Measurements from ENCODE around the gene SLIT2. TPM values are rescaled to one million over a fixed set of nuclear protein-coding genes. Genes with fewer than 3 reads are reported as not detected.

The SLIT2 gene
- total RNA-seq, 3 donors from 2014 or later (not counting 1 experiment from before 2014, with no cell fraction given) = not detected

GRCh38 chr4:20288846-20289512, 37.3 kb downstream of the SLIT2 start:
- H3K27me3 ChIP-seq (ENCODE audit: control insufficient read depth, insufficient read depth, low read length) = no peaks in the 10 kb centered on the region
- H3K9me3 Mint-ChIP-seq = peaks cover 5 to 7% of the 10 kb centered on the region in 2 donors
- DNase-seq = no peak
- intact Hi-C loops (cut with micrococcal nuclease) = no loop called here
- no peaks in the 10 kb centered on the region for H3K27me3 Mint-ChIP-seq (ENCODE audit: low read depth in 2 of 2)
- no peak for TF ChIP-seq CTCF (IDR thresholded peaks at IDR 0.05)
- no peaks in the 10 kb centered on the region for H3K36me3 ChIP-seq (ENCODE audit: control insufficient read depth, insufficient read depth, low read length)
- no peak for ATAC-seq
- H3K27ac ChIP-seq (ENCODE audit: low read length) = no peak overlapping the region
- 71% methylated on average over 1 of the region's 2 CpGs for WGBS (ENCODE audit: insufficient coverage)
- H3K36me3 Mint-ChIP-seq = no peaks in the 10 kb centered on the region
- H3K4me3 Mint-ChIP-seq = no peak overlapping the region
- H3K4me1 ChIP-seq (ENCODE audit: control insufficient read depth, insufficient read depth, low read length) = no peaks in the 10 kb centered on the region
- no peak overlapping the region for H3K27ac Mint-ChIP-seq
- H3K4me3 ChIP-seq (ENCODE audit: low read length) = no peak overlapping the region
- H3K9me3 ChIP-seq (ENCODE audit: control insufficient read depth, insufficient read depth, low read length) = no peaks in the 10 kb centered on the region
- no peaks in the 10 kb centered on the region for H3K4me1 Mint-ChIP-seq

- H3K27ac ChIP-seq (ENCODE audit: low read length) = no peak overlapping the region
- Mint-ChIP-seq H3K27me3 (ENCODE audit: low read depth in 2 of 2) (no peaks in the 10 kb centered on the region), H3K4me3 (no peak overlapping the region), H3K36me3 (no peaks in the 10 kb centered on the region), H3K4me1 (no peaks in the 10 kb centered on the region), H3K27ac (no peak overlapping the region), H3K9me3 (peaks cover 5 to 7% of the 10 kb centered on the region in 2 donors)
- no peak for TF ChIP-seq CTCF (IDR thresholded peaks at IDR 0.05)
- no peak overlapping the region for H3K4me3 ChIP-seq (ENCODE audit: low read length)
- no peaks in the 10 kb centered on the region for H3K9me3 ChIP-seq (ENCODE audit: control insufficient read depth, insufficient read depth, low read length)
- H3K4me1 ChIP-seq (ENCODE audit: control insufficient read depth, insufficient read depth, low read length) = no peaks in the 10 kb centered on the region
- H3K36me3 ChIP-seq (ENCODE audit: control insufficient read depth, insufficient read depth, low read length) = no peaks in the 10 kb centered on the region
- ATAC-seq (no peak), DNase-seq (no peak)
- intact Hi-C loops (cut with micrococcal nuclease) = no loop called here
- 78% methylated on average over 3 of the region's 3 CpGs for WGBS (ENCODE audit: insufficient coverage)
- H3K27me3 ChIP-seq (ENCODE audit: control insufficient read depth, insufficient read depth, low read length) = no peaks in the 10 kb centered on the region
These were observed 38.1 kb downstream of the SLIT2 start for GRCh38 chr4:20289782-20290181.

- H3K36me3 Mint-ChIP-seq = no peaks in the 10 kb centered on the region
- no peaks in the 10 kb centered on the region for H3K27me3 Mint-ChIP-seq (ENCODE audit: low read depth in 2 of 2)
- WGBS (ENCODE audit: insufficient coverage) = 89% methylated on average over 3 of the region's 3 CpGs
- H3K9me3 Mint-ChIP-seq = peaks cover 4 to 5% of the 10 kb centered on the region in 2 donors
- Histone ChIP-seq H3K36me3 (ENCODE audit: control insufficient read depth, insufficient read depth, low read length) (no peaks in the 10 kb centered on the region), H3K9me3 (ENCODE audit: control insufficient read depth, insufficient read depth, low read length) (no peaks in the 10 kb centered on the region), H3K27ac (ENCODE audit: low read length) (no peak overlapping the region), H3K27me3 (ENCODE audit: control insufficient read depth, insufficient read depth, low read length) (no peaks in the 10 kb centered on the region), H3K4me1 (ENCODE audit: control insufficient read depth, insufficient read depth, low read length) (no peaks in the 10 kb centered on the region), H3K4me3 (ENCODE audit: low read length) (no peak overlapping the region)
- H3K27ac Mint-ChIP-seq = no peak overlapping the region
- no peak overlapping the region for H3K4me3 Mint-ChIP-seq
- DNase-seq (no peak), ATAC-seq (no peak)
- no peak for TF ChIP-seq CTCF (IDR thresholded peaks at IDR 0.05)
- no peaks in the 10 kb centered on the region for H3K4me1 Mint-ChIP-seq
- intact Hi-C loops (cut with micrococcal nuclease) = no loop called here
These were observed 41.0 kb downstream of the SLIT2 start for GRCh38 chr4:20292739-20293138.

GRCh38 chr4:20297261-20297660, 45.6 kb downstream of the SLIT2 start:
- DNase-seq (no peak), ATAC-seq (no peak)
- intact Hi-C loops (cut with micrococcal nuclease) = no loop called here
- no peak for TF ChIP-seq CTCF (IDR thresholded peaks at IDR 0.05)
- Histone ChIP-seq H3K27ac (ENCODE audit: low read length) (no peak overlapping the region), H3K36me3 (ENCODE audit: control insufficient read depth, insufficient read depth, low read length) (no peaks in the 10 kb centered on the region), H3K4me3 (ENCODE audit: low read length) (no peak overlapping the region), H3K9me3 (ENCODE audit: control insufficient read depth, insufficient read depth, low read length) (no peaks in the 10 kb centered on the region), H3K4me1 (ENCODE audit: control insufficient read depth, insufficient read depth, low read length) (no peaks in the 10 kb centered on the region), H3K27me3 (ENCODE audit: control insufficient read depth, insufficient read depth, low read length) (no peaks in the 10 kb centered on the region)
- WGBS (ENCODE audit: insufficient coverage) = 60% methylated on average over 2 of the region's 2 CpGs
- no peaks in the 10 kb centered on the region for H3K4me1 Mint-ChIP-seq
- H3K36me3 Mint-ChIP-seq = no peaks in the 10 kb centered on the region
- H3K27me3 Mint-ChIP-seq (ENCODE audit: low read depth in 2 of 2) = no peaks in the 10 kb centered on the region
- no peak overlapping the region for H3K4me3 Mint-ChIP-seq
- H3K9me3 Mint-ChIP-seq = peaks cover 2 to 3% of the 10 kb centered on the region in 2 donors
- H3K27ac Mint-ChIP-seq = no peak overlapping the region

Measured in natural killer cell (primary cell).